Right lobe of liver (tissue), 4 donors: ENCODE results near the gene CDCA7.

Experiments
- CTCF ChIP-seq, 4 donors: fragments of 200-600 bp in 3 of 4; fragments of 450-650 bp in 1 of 4; IDR thresholded peaks; one replicate each; pipeline versions ENCODE4 v1.5.1 to v1.8.0; 2016 to 2022; ENCODE audit warnings: antibody characterized with exemption in 4 of 4, mild to moderate bottlenecking in 2 of 4
- POLR2A ChIP-seq: fragments of 450-650 bp; IDR thresholded peaks from one replicate; pipeline ENCODE4 v1.6.1; 2017; ENCODE audit warnings: antibody characterized with exemption, mild to moderate bottlenecking
- donor health status: DM: no; HTN: no; CAD: no.
- donor health status: DM: no; HTN: no; CAD: no.
- donor health status: DM: no; HTN: yes; CAD: no.

GRCh38 chr2:173390036-173390435 is 35.4 kb downstream of the CDCA7 start:
- no peak for TF ChIP-seq CTCF (IDR thresholded peaks at IDR 0.05)
- TF ChIP-seq POLR2A: no peak
